NCI-H1092 (cell line): Measurements from ENCODE around the gene FAM120B.
"Not testable (repeated sequence)": the region's sequence is repeated elsewhere in the genome, so short reads cannot be mapped to it uniquely, and the experiment has no call there.

Source experiments
- DNase-seq: peaks from one replicate; lab custom pipeline; 2025; lab: John Stamatoyannopoulos, UW

The FAM120B gene, protein sequence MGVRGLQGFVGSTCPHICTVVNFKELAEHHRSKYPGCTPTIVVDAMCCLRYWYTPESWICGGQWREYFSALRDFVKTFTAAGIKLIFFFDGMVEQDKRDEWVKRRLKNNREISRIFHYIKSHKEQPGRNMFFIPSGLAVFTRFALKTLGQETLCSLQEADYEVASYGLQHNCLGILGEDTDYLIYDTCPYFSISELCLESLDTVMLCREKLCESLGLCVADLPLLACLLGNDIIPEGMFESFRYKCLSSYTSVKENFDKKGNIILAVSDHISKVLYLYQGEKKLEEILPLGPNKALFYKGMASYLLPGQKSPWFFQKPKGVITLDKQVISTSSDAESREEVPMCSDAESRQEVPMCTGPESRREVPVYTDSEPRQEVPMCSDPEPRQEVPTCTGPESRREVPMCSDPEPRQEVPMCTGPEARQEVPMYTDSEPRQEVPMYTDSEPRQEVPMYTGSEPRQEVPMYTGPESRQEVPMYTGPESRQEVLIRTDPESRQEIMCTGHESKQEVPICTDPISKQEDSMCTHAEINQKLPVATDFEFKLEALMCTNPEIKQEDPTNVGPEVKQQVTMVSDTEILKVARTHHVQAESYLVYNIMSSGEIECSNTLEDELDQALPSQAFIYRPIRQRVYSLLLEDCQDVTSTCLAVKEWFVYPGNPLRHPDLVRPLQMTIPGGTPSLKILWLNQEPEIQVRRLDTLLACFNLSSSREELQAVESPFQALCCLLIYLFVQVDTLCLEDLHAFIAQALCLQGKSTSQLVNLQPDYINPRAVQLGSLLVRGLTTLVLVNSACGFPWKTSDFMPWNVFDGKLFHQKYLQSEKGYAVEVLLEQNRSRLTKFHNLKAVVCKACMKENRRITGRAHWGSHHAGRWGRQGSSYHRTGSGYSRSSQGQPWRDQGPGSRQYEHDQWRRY

DNA sequence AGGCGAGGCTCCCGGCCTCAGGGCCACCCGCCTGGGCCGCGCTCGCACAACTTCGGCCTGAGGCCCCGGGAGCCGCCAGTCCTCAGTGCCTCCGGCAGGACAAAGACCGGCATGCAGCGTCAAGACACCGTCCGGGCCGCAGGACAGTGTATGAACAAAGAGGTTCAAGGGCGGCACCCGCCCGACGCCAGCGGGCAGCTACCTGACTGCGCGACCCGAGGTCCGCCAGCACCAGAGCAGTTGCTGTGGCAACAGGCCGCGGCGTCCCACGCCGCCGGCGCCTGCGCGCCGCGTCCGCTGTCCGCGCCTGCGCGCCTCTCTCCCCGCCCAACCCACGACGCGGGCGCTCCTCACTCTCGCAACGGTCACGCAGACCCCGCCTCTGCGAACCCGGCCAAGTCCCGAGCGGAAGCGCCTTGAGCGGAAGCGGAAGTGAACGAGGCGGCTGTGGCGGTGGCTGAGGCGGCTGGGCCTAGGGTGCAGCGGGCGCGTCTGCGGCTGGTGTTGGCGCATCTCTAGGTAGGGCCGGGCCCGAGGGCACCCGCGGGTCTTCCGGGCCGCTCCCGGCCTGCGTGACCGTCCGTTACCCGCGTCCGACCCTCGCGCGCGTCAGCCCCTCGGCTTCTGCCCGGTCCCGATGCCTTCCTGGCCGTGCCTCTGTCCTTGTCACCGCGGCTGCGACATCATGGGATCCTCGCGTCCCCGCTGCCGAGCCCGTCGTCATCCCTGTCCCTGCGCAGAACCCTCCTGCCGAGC lies at the start of gene FAM120B:
Gene FAM120B, plus strand, starts transcription at position 435 of the 756 bp plus-strand sequence. CDS start 10,633 bp downstream, outside the sequence.
- DNase-seq: peak; percentile 99

DNA sequence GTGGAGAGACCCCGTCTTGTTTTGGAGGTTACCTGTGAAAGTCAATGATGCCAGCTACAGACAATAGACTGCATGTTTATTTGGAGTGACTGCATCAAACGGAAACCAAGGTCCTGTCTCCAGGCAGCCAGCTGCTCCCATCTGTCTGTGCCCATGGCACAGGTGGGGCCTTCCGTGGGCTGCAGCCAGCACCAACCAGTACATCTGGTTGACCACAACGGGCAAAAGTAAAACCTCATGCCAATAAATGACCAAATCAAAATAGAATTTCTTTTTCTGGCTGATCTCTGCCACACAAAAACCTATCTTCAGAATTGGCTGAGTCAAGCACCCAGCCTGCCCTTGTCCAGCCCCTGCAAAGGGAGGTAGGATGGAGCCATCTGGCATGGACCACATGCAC lies 49.2 kb upstream of the FAM120B start:
- no peak for DNase-seq

DNA sequence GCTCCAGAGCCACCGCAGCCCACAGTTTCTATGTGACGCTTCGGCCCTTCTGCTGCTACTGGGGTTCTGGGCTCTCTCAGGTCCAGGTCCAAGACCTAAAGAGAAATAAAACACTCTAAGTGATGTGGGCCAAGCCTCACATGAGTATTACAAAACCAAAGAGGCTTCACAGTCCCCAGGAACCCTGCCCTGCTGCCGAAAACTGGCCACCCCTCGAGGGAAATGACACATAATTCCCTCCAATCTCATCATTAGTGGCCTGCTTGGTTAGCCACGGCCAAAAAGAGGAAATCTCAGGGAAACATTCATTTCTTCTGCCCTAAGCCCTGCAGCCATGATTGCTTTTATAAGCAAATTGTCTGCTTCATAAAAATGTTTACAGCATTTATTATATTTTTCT lies 48.2 kb upstream of the FAM120B start:
- DNase-seq: no peak

DNA sequence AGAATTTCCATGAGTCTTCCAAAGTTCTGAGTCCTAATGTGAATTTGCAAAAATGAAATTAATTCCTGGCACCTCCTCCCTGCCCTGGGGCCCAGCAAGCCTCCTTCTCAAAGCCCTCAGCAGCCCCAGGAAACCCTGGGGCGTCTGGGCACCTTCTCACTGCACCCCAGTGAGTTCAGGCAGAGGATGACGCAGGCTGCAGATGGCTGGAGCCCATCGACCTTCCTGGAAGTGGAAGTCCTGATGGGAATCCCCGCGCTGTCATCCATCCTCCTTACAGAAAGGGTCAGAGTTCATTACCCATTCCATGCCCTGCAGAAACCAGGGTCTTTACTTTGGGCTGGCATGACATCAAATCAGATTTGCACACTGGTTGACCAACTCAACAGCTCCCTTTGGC lies 47.3 kb upstream of the FAM120B start:
- no peak for DNase-seq

DNA sequence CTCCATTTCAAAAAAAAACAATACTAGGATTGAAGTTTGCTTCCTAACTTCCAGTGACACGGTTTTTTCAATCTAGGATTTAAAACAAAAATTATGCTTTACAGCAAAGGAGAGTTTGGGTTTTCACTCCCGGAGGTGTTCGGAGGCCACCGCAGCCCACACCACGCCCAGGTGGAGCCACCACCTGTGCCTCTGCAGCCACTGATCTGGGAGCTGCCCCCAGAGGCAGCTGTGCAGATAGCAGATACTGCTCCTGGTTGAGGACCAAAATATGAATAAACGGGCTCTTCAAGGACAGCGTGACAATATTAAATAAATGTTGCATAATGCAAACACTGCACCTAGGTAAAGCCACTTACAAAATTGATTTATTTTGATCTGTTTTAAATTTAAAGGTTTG lies 45.9 kb upstream of the FAM120B start:
- DNase-seq: no peak

DNA sequence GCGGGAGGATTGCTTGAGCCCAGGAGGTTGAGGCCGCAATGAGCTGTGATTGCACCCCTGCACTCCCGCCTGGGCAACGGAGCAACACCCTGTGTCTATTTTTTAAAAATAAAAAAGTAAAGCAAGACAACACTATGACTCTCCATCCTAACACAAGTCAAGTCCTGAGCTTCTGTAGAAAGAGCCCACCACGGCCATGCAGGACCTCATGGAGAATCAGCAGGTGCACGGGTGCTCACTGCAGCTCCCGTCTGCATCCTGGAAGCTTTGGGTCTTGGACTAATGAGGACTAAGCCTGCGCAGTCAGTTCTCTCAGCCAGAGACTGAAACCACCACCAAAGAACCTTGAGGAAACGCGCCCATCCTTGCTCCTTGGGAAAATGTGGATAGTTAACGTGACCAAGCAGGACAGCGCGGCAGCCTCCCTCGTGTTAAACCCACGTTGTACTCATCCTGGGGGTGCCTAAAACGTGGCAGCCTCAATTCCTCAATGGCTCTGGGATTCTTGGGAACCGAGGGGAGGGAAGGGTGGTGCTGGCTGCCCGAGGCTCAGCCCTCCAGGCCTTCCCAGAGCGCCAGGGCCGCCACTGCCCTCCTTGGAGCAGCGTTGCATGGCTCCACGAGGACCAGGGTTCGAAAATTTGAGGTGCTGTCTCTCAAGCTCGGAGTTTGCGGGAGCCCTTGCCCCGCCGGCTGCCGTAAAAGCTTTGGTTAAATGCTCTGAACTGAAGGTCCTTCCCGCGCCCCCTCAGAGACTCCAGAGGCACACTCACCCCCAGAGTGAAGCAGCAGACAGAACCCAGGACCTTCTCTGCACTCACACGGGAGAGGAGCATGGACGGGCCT lies 44.7 kb upstream of the FAM120B start:
- DNase-seq: no peak

DNA sequence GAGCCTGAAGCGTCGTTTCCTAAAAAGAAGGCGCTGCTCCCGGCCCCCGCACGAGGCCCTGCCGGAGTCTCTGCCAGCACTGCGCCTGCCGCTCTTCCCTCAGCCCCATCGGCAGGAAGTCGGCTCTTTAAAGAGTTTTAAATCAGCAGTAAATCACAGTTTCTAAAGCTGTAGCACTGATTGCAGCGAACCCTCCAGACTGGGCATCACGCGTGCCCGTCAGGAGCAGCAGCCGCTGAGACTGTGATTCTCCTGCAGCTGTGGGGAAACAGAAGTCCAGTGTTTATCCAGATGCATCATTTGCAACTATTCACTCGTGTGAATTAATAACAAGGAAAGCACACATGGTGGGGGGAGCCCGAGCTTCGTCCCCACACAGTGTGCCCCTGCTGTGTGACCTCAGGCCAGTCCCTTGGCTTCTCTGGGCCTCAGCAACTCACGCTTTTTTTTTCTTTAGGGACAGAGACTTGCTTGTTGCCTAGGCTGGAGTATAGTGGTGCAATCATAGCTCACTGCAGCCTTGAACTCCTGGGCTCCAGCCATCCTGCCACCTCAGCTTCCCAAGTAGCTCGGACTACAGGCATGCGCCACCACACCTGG lies 44.0 kb upstream of the FAM120B start:
- no peak for DNase-seq

DNA sequence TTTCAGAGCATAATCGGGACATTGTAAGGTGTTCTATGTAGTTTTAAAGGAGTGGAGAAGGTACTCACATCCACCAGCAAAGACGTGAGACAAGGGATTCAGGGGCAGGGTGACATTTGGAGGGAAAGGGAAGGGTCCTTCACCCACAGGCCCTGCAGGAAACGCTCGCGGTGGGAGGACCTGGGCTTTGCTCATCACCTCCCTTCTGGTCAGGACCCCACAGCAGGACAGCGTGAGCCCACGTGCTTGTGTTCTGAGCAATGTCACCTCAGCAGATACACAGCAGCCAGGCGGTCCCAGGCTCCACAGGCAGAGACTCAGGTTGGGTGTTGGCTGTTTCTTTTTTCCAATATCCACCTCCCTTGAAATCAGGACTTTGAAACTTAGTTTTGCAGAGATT lies 43.1 kb upstream of the FAM120B start:
- no peak for DNase-seq

DNA sequence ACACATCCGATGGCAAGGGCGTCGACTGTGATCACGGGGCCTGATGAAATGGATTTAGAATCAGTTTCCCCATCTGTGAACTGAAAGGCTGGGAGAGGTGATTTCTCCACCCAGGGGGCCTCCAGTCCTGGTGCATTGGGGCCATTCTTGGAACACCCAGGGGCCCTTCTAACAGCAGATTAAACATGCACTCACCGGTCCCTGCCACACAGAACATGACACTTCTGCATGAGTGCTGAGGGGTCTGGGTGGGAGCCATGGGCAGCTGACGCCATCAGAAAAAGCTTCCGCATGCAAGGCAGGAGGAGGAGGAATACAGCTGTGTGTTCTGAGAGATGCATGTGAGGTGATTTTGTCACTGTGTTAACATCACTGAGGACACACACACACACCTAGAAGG lies 42.5 kb upstream of the FAM120B start:
- DNase-seq: no peak

DNA sequence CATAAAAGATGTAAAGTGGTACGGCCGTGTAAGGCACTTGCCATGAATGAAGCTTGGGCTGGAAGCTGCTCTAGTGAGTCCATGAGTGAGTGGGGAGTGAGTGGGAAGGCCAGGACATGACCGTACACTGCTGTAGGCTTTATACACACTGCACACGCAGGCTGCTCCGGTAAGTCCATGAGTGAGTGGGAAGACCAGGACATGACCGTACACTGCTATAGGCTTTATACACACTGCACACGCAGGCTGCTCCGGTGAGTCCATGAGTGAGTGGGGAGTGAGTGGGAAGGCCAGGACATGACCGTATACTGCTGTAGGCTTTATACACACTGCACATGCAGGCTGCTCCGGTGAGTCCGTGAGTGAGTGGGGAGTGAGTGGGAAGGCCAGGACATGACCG lies 41.9 kb upstream of the FAM120B start:
- DNase-seq: not testable (repeated sequence)

DNA sequence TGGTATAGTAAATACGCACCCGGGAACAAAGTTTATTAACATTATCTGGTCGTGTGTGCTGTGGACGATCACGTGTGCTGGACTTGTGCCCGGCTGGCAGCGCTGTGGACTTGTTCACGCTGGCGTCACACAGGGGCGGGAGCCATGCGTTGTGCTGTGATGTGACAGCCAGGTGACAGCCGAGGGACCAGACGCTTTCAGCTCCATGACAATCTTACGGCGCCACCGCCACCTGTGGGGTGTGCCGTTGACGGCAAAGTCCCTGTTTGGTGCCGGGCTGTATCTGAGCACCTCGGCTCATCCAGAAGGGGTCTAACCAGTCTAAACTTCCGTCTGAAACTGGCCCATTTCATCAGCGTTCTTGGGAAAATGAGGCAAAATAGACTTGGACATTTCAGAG lies 40.9 kb upstream of the FAM120B start:
- DNase-seq: peak; percentile 22

DNA sequence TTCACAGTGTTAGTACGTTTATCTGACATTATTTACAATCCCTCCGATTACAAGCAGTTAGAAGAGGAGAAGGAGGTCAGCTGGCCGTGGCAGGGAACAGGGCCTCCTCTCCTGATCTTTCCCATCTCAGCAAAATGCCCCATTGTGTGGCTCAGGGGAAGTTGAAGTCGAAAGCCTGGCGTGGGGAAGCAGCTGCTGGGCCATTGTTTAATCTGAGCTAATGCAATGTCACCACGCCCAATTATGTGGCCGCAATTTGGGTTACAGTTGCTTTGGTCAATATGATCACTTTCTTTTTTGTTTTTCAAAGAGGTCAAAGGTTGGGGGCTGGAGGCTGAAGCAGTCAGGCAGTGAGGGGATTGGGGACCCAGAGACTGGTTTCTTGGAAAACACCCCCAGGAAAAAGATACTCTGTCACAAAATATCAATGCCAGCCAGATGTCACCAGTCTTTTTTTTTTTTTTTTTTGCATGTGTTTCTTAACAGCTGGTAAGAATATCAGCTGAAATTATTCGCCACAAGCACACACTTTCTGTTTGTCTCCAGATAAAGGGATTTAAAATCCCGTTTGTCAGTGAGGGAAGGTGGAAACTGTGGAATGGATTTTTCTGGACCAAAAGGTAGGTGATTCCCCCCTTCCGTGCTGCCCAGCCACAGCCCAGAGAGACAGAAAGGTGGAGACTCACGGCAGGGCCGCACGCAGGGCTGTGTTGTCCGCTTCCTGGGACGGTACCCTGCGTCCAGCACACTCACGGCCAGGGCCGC lies 40.3 kb upstream of the FAM120B start:
- DNase-seq: no peak

DNA sequence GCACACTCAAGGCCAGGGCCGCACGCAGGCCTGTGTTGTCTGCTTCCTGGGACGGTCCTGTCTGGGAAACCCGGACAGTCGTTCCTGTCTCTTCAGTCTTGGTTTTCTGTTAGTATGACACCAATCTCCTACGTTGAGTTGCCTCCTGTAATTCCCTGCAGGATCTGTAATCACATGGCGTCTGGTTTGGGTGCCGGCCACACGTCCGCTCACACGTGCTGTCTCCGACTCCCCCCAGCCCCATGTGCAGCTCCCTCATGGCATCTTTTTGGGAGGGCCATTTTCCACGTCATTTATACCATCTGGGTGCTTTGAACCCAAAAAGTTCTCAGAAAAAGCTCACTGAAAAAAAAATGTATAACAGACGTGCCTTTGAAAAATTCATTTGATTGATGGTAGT lies 38.9 kb upstream of the FAM120B start:
- DNase-seq: no peak

DNA sequence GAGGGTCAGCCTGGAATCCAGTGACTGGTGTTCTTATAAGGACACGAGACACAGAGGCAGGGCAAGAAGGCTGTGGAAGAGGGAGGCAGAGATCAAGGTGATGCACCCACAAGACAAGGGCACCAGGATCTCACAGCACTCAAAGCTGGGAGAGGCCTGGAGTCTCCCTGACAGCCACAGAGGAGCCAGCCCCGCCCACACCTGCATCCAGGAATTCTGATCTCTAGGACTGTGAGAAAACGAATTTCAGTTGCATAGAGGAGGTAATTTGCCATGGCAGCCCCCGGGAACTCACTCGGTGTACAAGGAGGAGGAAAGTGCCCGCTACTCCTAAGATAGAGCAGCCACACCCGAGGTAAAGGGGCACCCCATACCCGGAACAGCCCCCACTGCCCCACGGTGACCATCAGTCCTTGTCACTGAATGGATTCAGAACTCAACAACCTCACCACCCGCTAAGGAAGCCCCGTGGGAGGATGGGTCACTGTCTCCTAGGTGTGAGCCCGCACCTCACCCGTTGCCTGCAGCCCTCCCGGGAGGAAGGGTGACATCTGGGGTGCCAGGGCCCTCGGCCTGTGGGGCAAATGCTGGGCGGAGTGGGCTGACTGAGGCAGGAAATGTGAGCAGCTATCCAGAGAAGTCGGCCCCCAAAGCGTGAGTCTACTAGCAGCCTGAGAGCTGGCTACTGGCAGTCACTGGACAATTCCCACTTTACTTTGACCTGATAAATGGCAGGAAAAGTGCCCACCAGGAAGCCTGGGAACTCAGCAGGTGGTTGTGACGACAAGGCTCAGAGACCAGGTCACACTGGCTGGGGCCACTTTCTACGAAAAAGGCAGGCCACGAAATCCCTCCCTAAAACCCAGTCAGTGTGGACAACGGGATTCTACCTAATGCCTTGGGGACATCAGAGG lies 38.1 kb upstream of the FAM120B start:
- no peak for DNase-seq

DNA sequence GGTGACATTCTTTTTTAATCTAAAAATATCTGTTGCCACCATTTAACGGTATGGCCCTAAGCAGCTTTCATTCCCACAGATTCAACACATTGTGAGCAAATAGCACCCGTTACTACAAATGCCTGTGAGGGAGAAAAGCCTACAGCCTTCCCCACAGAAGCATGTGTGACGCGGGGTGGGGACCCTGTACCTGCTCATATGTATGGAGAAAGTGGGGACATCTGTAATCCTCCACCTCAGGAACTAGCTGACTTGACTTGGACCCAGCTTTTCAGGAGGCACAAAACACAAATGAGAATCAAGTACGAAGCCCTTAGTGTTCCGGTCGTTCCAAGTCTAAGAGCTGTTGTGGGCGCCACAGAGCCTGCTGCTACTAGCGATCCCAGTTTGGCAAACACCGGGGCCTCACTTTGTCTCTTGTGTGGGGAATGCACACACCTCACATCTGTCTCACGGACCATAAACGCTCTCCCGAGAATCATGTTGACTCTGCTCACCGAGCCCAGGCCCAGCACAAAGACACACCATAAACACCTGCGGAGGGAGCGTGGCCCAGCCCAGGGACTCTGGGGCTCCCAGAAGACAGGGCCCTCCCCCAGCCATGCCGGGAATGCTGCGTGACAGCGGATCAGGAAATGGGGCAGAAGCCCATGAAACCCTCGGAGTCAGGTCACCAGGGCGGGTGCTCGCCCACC lies 37.3 kb upstream of the FAM120B start:
- DNase-seq: peak; percentile 98

DNA sequence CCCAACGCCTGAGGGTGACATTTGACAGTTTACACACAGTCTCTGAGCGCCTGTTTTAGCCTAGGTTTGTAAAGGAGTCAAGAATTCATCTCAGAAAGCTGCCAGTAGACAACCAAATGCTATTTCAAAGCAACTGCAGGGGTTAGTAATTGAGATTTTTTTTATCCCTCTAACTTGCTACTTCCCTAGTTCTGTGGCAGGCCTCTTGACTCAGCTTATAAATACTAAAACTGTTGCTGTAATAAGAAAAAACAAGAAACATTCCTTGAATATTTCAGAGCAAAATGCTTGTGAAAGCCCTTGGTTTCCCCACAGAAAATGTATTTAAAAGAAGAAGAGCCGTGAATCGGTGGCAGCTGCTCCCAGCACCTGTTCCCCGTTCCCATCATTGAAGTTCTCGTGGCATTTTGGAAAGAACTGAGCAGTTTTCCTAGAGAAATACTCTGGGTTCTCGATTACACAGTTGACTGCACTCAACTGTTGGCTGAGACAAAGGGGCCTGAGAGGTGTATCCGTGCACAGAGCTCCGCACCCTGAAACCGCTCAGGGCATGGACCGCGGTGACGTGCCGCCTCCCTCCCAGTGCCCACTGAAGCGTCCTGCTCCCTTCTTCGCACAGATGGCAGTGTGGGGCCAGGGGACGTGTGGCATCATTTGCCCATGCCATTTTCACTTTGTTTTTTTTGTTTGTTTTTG lies 36.6 kb upstream of the FAM120B start:
- DNase-seq: peak; percentile 74

DNA sequence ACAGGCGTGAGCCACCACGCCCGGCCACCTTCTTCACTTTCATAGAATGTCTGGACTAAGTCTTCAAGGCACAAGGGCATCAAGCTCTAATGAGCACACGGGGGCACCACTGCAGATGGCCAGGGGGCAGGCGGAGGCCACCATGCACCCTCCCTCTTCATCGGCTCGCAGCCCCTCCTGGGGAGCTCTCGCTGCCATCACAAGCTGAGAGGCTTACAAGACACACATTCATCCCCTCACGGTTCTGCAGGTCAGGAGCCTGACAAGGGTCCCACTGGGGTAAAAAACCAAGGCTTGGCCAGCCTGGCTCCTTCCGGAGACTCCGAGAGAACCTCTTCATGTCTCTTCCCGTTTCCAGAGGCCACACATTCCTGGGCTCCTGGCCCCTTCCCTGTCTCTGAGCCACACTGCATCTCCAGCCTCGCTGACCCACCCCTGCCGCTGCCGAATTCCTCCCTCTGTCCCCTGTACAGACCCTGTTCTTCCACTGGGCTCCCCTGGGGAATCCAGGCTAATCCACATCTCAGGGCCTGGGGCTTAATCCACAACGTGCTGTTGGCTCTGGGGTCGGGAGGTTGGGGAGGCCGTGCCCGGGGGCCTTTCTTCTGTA lies 35.5 kb upstream of the FAM120B start:
- no peak for DNase-seq
